ENCODE results near the gene HELZ2. TPM values are rescaled to one million over a fixed set of nuclear protein-coding genes. Genes with fewer than 3 reads are reported as not detected.

HELZ2 gene
- total and polyA plus RNA-seq, 2 experiments from 2014 or later = 5.2 to 48.9 TPM

- TF ChIP-seq, protein P1, sequence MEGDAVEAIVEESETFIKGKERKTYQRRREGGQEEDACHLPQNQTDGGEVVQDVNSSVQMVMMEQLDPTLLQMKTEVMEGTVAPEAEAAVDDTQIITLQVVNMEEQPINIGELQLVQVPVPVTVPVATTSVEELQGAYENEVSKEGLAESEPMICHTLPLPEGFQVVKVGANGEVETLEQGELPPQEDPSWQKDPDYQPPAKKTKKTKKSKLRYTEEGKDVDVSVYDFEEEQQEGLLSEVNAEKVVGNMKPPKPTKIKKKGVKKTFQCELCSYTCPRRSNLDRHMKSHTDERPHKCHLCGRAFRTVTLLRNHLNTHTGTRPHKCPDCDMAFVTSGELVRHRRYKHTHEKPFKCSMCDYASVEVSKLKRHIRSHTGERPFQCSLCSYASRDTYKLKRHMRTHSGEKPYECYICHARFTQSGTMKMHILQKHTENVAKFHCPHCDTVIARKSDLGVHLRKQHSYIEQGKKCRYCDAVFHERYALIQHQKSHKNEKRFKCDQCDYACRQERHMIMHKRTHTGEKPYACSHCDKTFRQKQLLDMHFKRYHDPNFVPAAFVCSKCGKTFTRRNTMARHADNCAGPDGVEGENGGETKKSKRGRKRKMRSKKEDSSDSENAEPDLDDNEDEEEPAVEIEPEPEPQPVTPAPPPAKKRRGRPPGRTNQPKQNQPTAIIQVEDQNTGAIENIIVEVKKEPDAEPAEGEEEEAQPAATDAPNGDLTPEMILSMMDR (conservative IDR thresholded peaks at IDR 0.05; ENCODE audit: low read depth in 2 of 2) = no peak
- TF ChIP-seq ZNF114 (CRISPR knock-in tag; IDR thresholded peaks at IDR 0.05) (no peak), ZNF331 (CRISPR knock-in tag; IDR thresholded peaks at IDR 0.05; ENCODE audit: low read depth) (no peak), EZH2 (IDR thresholded peaks at IDR 0.05; ENCODE audit: low read depth, unreplicated experiment) (no peak), POLR2AphosphoS5 (IDR thresholded peaks at IDR 0.05; ENCODE audit: low read depth) (no peak)
- TF ChIP-seq, protein P2, sequence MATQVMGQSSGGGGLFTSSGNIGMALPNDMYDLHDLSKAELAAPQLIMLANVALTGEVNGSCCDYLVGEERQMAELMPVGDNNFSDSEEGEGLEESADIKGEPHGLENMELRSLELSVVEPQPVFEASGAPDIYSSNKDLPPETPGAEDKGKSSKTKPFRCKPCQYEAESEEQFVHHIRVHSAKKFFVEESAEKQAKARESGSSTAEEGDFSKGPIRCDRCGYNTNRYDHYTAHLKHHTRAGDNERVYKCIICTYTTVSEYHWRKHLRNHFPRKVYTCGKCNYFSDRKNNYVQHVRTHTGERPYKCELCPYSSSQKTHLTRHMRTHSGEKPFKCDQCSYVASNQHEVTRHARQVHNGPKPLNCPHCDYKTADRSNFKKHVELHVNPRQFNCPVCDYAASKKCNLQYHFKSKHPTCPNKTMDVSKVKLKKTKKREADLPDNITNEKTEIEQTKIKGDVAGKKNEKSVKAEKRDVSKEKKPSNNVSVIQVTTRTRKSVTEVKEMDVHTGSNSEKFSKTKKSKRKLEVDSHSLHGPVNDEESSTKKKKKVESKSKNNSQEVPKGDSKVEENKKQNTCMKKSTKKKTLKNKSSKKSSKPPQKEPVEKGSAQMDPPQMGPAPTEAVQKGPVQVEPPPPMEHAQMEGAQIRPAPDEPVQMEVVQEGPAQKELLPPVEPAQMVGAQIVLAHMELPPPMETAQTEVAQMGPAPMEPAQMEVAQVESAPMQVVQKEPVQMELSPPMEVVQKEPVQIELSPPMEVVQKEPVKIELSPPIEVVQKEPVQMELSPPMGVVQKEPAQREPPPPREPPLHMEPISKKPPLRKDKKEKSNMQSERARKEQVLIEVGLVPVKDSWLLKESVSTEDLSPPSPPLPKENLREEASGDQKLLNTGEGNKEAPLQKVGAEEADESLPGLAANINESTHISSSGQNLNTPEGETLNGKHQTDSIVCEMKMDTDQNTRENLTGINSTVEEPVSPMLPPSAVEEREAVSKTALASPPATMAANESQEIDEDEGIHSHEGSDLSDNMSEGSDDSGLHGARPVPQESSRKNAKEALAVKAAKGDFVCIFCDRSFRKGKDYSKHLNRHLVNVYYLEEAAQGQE (IDR thresholded peaks at IDR 0.05; ENCODE audit: unreplicated experiment) = no peak
These were observed 48.9 kb downstream of the HELZ2 start (continued) for GRCh38 chr20:63525185-63525584.

Other genes with a start within 250 kb of the HELZ2 start
- gene CHRNA4, start 212.9 kb downstream of the HELZ2 start, total RNA-seq (2014; rRNA removed; shearing (Covaris generic)) = 1.9 and 3.9 TPM in 2 replicates
- 2.1 and 2.7 TPM in 2 replicates for gene CHRNA4, start 212.9 kb downstream of the HELZ2 start, polyA plus RNA-seq (2016; fragmentation: Nextera tagmentation; extraction: Ambion mirVana)
- 61.7 and 92.4 TPM in 2 replicates for gene KCNQ2, start 101.6 kb downstream of the HELZ2 start, total RNA-seq (2014; rRNA removed; shearing (Covaris generic))
- 67.9 and 68.5 TPM in 2 replicates for gene KCNQ2, start 101.6 kb downstream of the HELZ2 start, polyA plus RNA-seq (2016; fragmentation: Nextera tagmentation; extraction: Ambion mirVana)
- gene EEF1A2, start 75.2 kb downstream of the HELZ2 start, total RNA-seq (2014; rRNA removed; shearing (Covaris generic)) = 37.1 TPM in 2 replicates
- 1.3 and 1.4 TPM in 2 replicates for gene EEF1A2, start 75.2 kb downstream of the HELZ2 start, polyA plus RNA-seq (2016; fragmentation: Nextera tagmentation; extraction: Ambion mirVana)
- gene PPDPF, start 53.5 kb downstream of the HELZ2 start, total RNA-seq (2014; rRNA removed; shearing (Covaris generic)) = 117 and 141 TPM in 2 replicates
- gene PPDPF, start 53.5 kb downstream of the HELZ2 start, polyA plus RNA-seq (2016; fragmentation: Nextera tagmentation; extraction: Ambion mirVana) = 83.9 and 92.9 TPM in 2 replicates
- 0.28 TPM in 1 of 2 replicates, not detected in the other for gene PTK6, start 36.9 kb downstream of the HELZ2 start, total RNA-seq (2014; rRNA removed; shearing (Covaris generic))
- 0.07 TPM in 1 of 2 replicates, not detected in the other for gene PTK6, start 36.9 kb downstream of the HELZ2 start, polyA plus RNA-seq (2016; fragmentation: Nextera tagmentation; extraction: Ambion mirVana)
- 0.50 and 0.59 TPM in 2 replicates for gene SRMS, start 26.5 kb downstream of the HELZ2 start, total RNA-seq (2014; rRNA removed; shearing (Covaris generic))
- 0.23 TPM in 1 of 2 replicates, not detected in the other for gene SRMS, start 26.5 kb downstream of the HELZ2 start, polyA plus RNA-seq (2016; fragmentation: Nextera tagmentation; extraction: Ambion mirVana)
- 5.3 and 6.5 TPM in 2 replicates for gene FNDC11, start 20.1 kb downstream of the HELZ2 start, total RNA-seq (2014; rRNA removed; shearing (Covaris generic))
- gene FNDC11, start 20.1 kb downstream of the HELZ2 start, polyA plus RNA-seq (2016; fragmentation: Nextera tagmentation; extraction: Ambion mirVana) = 3.4 and 3.5 TPM in 2 replicates
- 19.3 and 20.6 TPM in 2 replicates for gene GMEB2, start 52.9 kb upstream of the HELZ2 start, total RNA-seq (2014; rRNA removed; shearing (Covaris generic))
- gene GMEB2, start 52.9 kb upstream of the HELZ2 start, polyA plus RNA-seq (2016; fragmentation: Nextera tagmentation; extraction: Ambion mirVana) = 4.4 and 4.9 TPM in 2 replicates
- gene STMN3, start 79.2 kb upstream of the HELZ2 start, total RNA-seq (2014; rRNA removed; shearing (Covaris generic)) = 42.7 and 61.3 TPM in 2 replicates
- gene STMN3, start 79.2 kb upstream of the HELZ2 start, polyA plus RNA-seq (2016; fragmentation: Nextera tagmentation; extraction: Ambion mirVana) = 28.6 and 29.7 TPM in 2 replicates
- 26.5 and 34.5 TPM in 2 replicates for gene RTEL1, start 84.1 kb upstream of the HELZ2 start, total RNA-seq (2014; rRNA removed; shearing (Covaris generic))
- 13.5 and 14.2 TPM in 2 replicates for gene RTEL1, start 84.1 kb upstream of the HELZ2 start, polyA plus RNA-seq (2016; fragmentation: Nextera tagmentation; extraction: Ambion mirVana)
- 0.28 and 3.8 TPM in 2 replicates for gene TNFRSF6B, start 122.4 kb upstream of the HELZ2 start, total RNA-seq (2014; rRNA removed; shearing (Covaris generic))
- gene TNFRSF6B, start 122.4 kb upstream of the HELZ2 start, polyA plus RNA-seq (2016; fragmentation: Nextera tagmentation; extraction: Ambion mirVana) = not detected in 2 replicates
- 19.0 and 24.6 TPM in 2 replicates for gene ARFRP1, start 133.7 kb upstream of the HELZ2 start, total RNA-seq (2014; rRNA removed; shearing (Covaris generic))
- gene ARFRP1, start 133.7 kb upstream of the HELZ2 start, polyA plus RNA-seq (2016; fragmentation: Nextera tagmentation; extraction: Ambion mirVana) = 16.7 and 18.6 TPM in 2 replicates
- gene ZGPAT, start 133.8 kb upstream of the HELZ2 start, total RNA-seq (2014; rRNA removed; shearing (Covaris generic)) = 25.5 and 39.2 TPM in 2 replicates
- gene ZGPAT, start 133.8 kb upstream of the HELZ2 start, polyA plus RNA-seq (2016; fragmentation: Nextera tagmentation; extraction: Ambion mirVana) = 21.5 and 25.0 TPM in 2 replicates
- gene LIME1, start 162.4 kb upstream of the HELZ2 start, total RNA-seq (2014; rRNA removed; shearing (Covaris generic)) = 3.6 and 12.2 TPM in 2 replicates
- gene LIME1, start 162.4 kb upstream of the HELZ2 start, polyA plus RNA-seq (2016; fragmentation: Nextera tagmentation; extraction: Ambion mirVana) = 4.7 and 7.4 TPM in 2 replicates
- gene SLC2A4RG, start 165.5 kb upstream of the HELZ2 start, total RNA-seq (2014; rRNA removed; shearing (Covaris generic)) = 33.8 and 42.0 TPM in 2 replicates
- 22.8 and 25.3 TPM in 2 replicates for gene SLC2A4RG, start 165.5 kb upstream of the HELZ2 start, polyA plus RNA-seq (2016; fragmentation: Nextera tagmentation; extraction: Ambion mirVana)